ENCODE measurements around the gene HOXB1.

HOXB1 gene

GRCh38 chr17:48498164-48498850, 32.5 kb downstream of the HOXB1 start:
- H3K36me3 Mint-ChIP-seq (ENCODE audit: low read depth), result no peaks in the 10 kb centered on the region
- H3K27ac Mint-ChIP-seq, result no peak overlapping the region
- H3K27me3 Mint-ChIP-seq (ENCODE audit: low read depth), result peaks cover 65% of the 10 kb centered on the region

GRCh38 chr17:48497103-48497502, 33.7 kb downstream of the HOXB1 start:
- Mint-ChIP-seq H3K9me3 (no peaks in the 10 kb centered on the region), H3K4me1 (ENCODE audit: low read depth) (peaks cover 12% of the 10 kb centered on the region), H3K27me3 (ENCODE audit: low read depth) (peaks cover 55% of the 10 kb centered on the region), H3K27ac (no peak overlapping the region), H3K4me3 (no peak overlapping the region), H3K36me3 (ENCODE audit: low read depth) (no peaks in the 10 kb centered on the region)

More at GRCh38 chr17:48498164-48498850, 32.5 kb downstream of the HOXB1 start:
- Mint-ChIP-seq H3K9me3 (no peaks in the 10 kb centered on the region), H3K4me1 (ENCODE audit: low read depth) (peaks cover 12% of the 10 kb centered on the region), H3K4me3 (no peak overlapping the region)

GRCh38 chr17:48494335-48494734, 36.5 kb downstream of the HOXB1 start:
- Mint-ChIP-seq H3K36me3 (ENCODE audit: low read depth) (no peaks in the 10 kb centered on the region), H3K4me3 (no peak overlapping the region), H3K27me3 (ENCODE audit: low read depth) (peaks cover 30% of the 10 kb centered on the region), H3K9me3 (no peaks in the 10 kb centered on the region), H3K4me1 (ENCODE audit: low read depth) (peaks cover 31% of the 10 kb centered on the region), H3K27ac (no peak overlapping the region)

- H3K4me1 Mint-ChIP-seq (ENCODE audit: low read depth), result peaks cover 40% of the 10 kb centered on the region
- H3K27ac Mint-ChIP-seq, result peak overlapping the region; percentile 62
- H3K4me3 Mint-ChIP-seq, result peak overlapping the region; percentile 58
- no peaks in the 10 kb centered on the region for H3K36me3 Mint-ChIP-seq (ENCODE audit: low read depth)
- no peaks in the 10 kb centered on the region for H3K9me3 Mint-ChIP-seq
- H3K27me3 Mint-ChIP-seq (ENCODE audit: low read depth), result peaks cover 18% of the 10 kb centered on the region
Observed at GRCh38 chr17:48492401-48493298, 38.2 kb downstream of the HOXB1 start.

- Mint-ChIP-seq H3K4me1 (ENCODE audit: low read depth) (peaks cover 36% of the 10 kb centered on the region), H3K27me3 (ENCODE audit: low read depth) (peaks cover 12% of the 10 kb centered on the region), H3K27ac (peak overlapping the region; percentile 83), H3K36me3 (ENCODE audit: low read depth) (no peaks in the 10 kb centered on the region), H3K4me3 (peak overlapping the region; percentile 58), H3K9me3 (no peaks in the 10 kb centered on the region)
Observed at GRCh38 chr17:48491527-48492273, 39.1 kb downstream of the HOXB1 start.

GRCh38 chr17:48490451-48490892, 40.3 kb downstream of the HOXB1 start:
- Mint-ChIP-seq H3K27ac (peak overlapping the region; percentile 26), H3K9me3 (no peaks in the 10 kb centered on the region), H3K36me3 (ENCODE audit: low read depth) (no peaks in the 10 kb centered on the region), H3K4me1 (ENCODE audit: low read depth) (peaks cover 34% of the 10 kb centered on the region), H3K27me3 (ENCODE audit: low read depth) (peaks cover 8% of the 10 kb centered on the region), H3K4me3 (no peak overlapping the region)

GRCh38 chr17:48489781-48490180, 41.0 kb downstream of the HOXB1 start:
- H3K36me3 Mint-ChIP-seq (ENCODE audit: low read depth), result no peaks in the 10 kb centered on the region
- H3K27ac Mint-ChIP-seq, result no peak overlapping the region
- peaks cover 34% of the 10 kb centered on the region for H3K4me1 Mint-ChIP-seq (ENCODE audit: low read depth)
- H3K9me3 Mint-ChIP-seq, result no peaks in the 10 kb centered on the region
- H3K27me3 Mint-ChIP-seq (ENCODE audit: low read depth), result peaks cover 8% of the 10 kb centered on the region
- no peak overlapping the region for H3K4me3 Mint-ChIP-seq

- Mint-ChIP-seq H3K9me3 (no peaks in the 10 kb centered on the region), H3K36me3 (ENCODE audit: low read depth) (no peaks in the 10 kb centered on the region), H3K4me3 (peak overlapping the region; percentile 27), H3K27ac (peak overlapping the region; percentile 60), H3K27me3 (ENCODE audit: low read depth) (no peaks in the 10 kb centered on the region), H3K4me1 (ENCODE audit: low read depth) (peaks cover 43% of the 10 kb centered on the region)
Observed at GRCh38 chr17:48488548-48489106, 42.2 kb downstream of the HOXB1 start.

GRCh38 chr17:48487221-48487620, 43.6 kb downstream of the HOXB1 start:
- no peaks in the 10 kb centered on the region for H3K9me3 Mint-ChIP-seq
- no peak overlapping the region for H3K4me3 Mint-ChIP-seq
- H3K36me3 Mint-ChIP-seq (ENCODE audit: low read depth), result no peaks in the 10 kb centered on the region
- no peak overlapping the region for H3K27ac Mint-ChIP-seq
- peaks cover 57% of the 10 kb centered on the region for H3K4me1 Mint-ChIP-seq (ENCODE audit: low read depth)
- no peaks in the 10 kb centered on the region for H3K27me3 Mint-ChIP-seq (ENCODE audit: low read depth)

- H3K36me3 Mint-ChIP-seq (ENCODE audit: low read depth), result no peaks in the 10 kb centered on the region
- no peak overlapping the region for H3K4me3 Mint-ChIP-seq
- H3K4me1 Mint-ChIP-seq (ENCODE audit: low read depth), result peaks cover 54% of the 10 kb centered on the region
- H3K27me3 Mint-ChIP-seq (ENCODE audit: low read depth), result no peaks in the 10 kb centered on the region
- H3K9me3 Mint-ChIP-seq, result no peaks in the 10 kb centered on the region
- no peak overlapping the region for H3K27ac Mint-ChIP-seq
Observed at GRCh38 chr17:48486557-48486956, 44.3 kb downstream of the HOXB1 start.

- Mint-ChIP-seq H3K27ac (no peak overlapping the region), H3K9me3 (no peaks in the 10 kb centered on the region), H3K27me3 (ENCODE audit: low read depth) (no peaks in the 10 kb centered on the region), H3K4me3 (no peak overlapping the region), H3K36me3 (ENCODE audit: low read depth) (no peaks in the 10 kb centered on the region), H3K4me1 (ENCODE audit: low read depth) (peaks cover 39% of the 10 kb centered on the region)
Observed at GRCh38 chr17:48484850-48485249, 46.0 kb downstream of the HOXB1 start.

GRCh38 chr17:48484256-48484655, 46.6 kb downstream of the HOXB1 start:
- Mint-ChIP-seq H3K4me1 (ENCODE audit: low read depth) (peaks cover 34% of the 10 kb centered on the region), H3K9me3 (no peaks in the 10 kb centered on the region), H3K27ac (peak overlapping the region; percentile 36), H3K4me3 (no peak overlapping the region), H3K27me3 (ENCODE audit: low read depth) (no peaks in the 10 kb centered on the region), H3K36me3 (ENCODE audit: low read depth) (no peaks in the 10 kb centered on the region)

- Mint-ChIP-seq H3K4me1 (ENCODE audit: low read depth) (peaks cover 33% of the 10 kb centered on the region), H3K4me3 (peak overlapping the region; percentile 50), H3K27me3 (ENCODE audit: low read depth) (no peaks in the 10 kb centered on the region), H3K27ac (peak overlapping the region; percentile 63), H3K36me3 (ENCODE audit: low read depth) (no peaks in the 10 kb centered on the region), H3K9me3 (no peaks in the 10 kb centered on the region)
Observed at GRCh38 chr17:48483471-48484131, 47.2 kb downstream of the HOXB1 start.

- no peaks in the 10 kb centered on the region for H3K36me3 Mint-ChIP-seq (ENCODE audit: low read depth)
- H3K9me3 Mint-ChIP-seq, result no peaks in the 10 kb centered on the region
- H3K4me1 Mint-ChIP-seq (ENCODE audit: low read depth), result peaks cover 32% of the 10 kb centered on the region
- H3K27me3 Mint-ChIP-seq (ENCODE audit: low read depth), result no peaks in the 10 kb centered on the region
- H3K27ac Mint-ChIP-seq, result peak overlapping the region; percentile 63
- H3K4me3 Mint-ChIP-seq, result peak overlapping the region; percentile 50
Observed at GRCh38 chr17:48483004-48483403, 47.8 kb downstream of the HOXB1 start.
